DMS53 (cell line): ENCODE results near the gene TGFA.
"Not testable (repeated sequence)": the region's sequence is repeated elsewhere in the genome, so short reads cannot be mapped to it uniquely, and the experiment has no call there.

ENCODE experiments used
- DNase-seq: peaks from one replicate; lab custom pipeline; 2025; lab: John Stamatoyannopoulos, UW

Gene TGFA

DNA sequence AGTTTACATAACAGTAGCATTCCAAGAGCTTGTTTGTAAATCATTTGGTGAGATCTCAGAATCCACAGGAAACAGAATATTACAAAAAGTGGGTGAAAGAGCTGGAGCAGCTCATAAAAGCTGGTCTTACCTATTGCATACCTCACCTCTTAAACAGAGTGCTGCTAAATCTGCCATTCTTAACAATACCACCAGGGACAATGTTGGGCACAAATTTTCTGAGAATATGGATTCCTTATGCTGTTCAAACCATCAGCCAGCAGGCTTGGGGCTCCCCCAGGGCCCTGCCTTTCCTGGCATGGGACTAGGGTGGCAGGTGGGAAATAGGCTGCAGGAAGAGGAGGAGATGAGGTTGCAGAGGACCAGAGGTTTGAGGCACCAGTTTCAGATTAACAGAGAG is 55.6 kb downstream of the TGFA start:
- DNase-seq, result peak; percentile 59

DNA sequence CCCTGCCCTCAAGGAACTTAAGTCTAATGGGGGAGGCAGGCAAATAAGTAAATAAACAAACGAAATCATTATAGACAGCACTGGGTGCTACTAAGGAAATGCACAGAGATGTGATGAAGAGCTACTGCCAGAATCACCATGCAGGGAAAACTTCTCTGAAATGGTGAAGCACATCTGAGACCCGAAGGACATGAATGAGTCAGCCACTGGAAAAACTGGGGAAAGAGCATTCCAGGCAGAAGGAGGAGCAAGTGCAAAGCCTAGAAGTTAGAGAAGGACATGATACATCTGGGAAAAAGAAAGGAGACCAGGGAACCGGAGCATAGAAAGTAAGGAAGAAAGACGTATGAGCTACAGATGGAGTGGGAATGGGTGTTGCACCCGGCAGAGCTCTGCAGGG is 56.8 kb downstream of the TGFA start:
- DNase-seq, result no peak

DNA sequence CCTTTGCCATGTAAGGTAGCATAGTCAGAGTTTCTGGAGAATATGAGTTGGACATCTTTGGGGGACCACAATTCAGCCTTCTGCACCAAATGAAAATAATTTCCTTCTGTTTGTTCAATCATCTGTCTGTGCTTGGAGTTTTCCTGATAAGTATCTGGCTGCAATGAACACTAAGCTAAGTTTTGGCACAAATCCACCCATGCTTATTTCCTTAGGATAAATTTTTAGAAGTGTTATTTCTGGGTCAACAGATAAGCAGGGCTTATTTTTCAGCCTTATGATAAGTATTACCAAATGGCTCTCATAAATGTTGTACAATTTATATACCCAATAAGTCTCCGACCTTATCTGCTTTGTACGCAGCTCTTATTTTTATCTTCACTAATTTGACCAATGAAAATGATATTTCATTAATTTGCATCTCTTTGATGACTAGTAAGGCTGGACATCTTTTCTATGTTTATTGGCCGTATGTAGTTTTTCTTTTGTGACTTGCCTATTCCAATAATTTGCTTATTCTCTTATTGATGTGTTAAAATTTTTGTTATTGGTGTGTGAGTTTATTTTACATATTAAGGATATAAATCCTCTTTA is 59.2 kb downstream of the TGFA start:
- no peak for DNase-seq

DNA sequence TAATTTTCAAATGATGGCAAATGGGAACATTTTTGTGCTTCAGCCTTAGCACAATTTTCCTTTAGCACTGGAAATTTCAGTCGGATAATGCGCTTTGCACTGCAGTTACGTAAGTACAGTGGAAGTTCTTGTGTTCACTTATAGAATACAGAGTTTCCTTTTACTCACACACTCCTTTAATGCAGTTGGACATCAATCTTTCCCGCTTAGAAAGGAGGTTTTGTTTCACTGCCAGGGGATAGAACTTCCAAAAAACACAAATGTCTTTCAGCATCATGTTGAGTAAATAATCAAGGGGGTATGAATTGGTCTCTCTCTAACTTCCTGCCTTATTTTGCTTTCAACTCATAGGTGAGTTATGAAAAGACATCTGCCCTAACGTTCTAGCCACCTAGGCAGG is 63.2 kb downstream of the TGFA start:
- DNase-seq, result no peak

DNA sequence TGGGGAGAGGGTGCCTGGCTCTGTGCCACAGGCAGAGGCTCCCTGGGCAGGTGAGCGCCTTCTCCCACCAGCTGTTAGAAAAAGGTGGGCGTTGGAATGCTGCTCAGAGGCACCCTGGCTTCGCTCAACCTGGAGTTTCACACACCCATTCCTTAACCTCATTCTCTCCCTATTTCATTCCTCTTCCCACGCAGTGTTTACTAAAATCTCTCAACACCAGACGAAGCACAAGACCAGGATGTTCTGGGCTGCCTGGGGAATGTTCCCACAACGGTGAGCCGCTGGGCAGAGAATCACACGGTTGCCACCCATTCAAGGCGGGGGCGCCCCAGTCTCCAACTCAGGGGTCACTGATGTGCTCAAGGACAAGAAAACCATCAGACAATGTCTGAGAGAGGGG is 64.5 kb downstream of the TGFA start:
- no peak for DNase-seq

DNA sequence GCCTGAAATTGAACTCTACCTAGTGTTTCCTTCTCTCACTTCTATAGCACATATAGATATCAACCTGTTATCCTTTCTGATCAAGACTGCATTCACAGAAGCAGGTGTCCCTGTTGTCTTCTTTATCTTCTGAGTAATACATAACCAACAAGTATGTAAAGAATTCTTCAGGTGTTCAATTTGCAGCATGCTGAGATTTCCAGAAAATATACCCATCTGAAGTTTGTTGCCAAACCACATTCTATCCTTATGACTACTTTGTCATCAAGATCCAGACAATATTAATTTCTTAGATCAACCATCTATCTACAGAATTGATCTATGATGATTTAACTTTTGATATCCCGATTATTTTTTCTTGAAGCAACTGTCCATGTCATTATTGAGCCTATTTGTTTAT is 69.5 kb downstream of the TGFA start:
- no peak for DNase-seq

DNA sequence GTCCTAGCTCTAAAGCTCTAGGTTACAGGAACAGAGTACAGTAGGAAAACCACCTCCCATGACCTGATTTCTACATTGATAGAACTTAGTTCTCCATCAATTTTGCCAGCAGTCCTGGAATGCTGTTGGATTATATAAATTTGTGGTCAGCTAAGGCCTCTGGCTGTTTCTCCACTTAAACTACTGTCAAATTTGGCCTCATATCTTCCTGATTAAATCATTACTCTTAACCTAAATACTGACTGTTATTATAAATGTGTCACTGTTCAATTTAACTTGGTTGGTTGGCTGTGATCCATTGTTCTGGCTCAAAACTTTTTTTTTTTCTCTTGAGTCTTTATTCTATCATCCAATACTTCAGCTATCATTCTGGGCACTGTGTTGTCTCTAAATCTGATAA is 71.2 kb downstream of the TGFA start:
- no peak for DNase-seq

DNA sequence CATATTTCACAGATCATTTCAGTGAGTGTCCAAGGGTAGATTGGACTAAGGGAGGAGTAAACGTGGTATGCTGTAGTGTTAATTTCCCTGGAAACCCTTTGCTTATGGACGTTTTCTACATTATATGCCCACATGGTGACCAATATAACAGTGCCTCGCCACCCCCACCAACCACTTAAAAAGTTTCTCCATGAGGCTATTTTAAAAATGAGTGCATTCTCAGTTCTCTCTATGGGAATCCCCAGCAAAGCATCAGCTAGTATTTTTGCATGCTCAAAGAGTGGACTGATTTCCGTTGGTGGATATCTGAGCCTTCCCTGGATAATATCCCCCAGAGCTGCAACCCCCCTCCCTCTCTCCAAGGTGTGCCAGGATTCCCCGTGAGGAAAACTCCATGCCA is 73.2 kb downstream of the TGFA start:
- DNase-seq, result no peak

DNA sequence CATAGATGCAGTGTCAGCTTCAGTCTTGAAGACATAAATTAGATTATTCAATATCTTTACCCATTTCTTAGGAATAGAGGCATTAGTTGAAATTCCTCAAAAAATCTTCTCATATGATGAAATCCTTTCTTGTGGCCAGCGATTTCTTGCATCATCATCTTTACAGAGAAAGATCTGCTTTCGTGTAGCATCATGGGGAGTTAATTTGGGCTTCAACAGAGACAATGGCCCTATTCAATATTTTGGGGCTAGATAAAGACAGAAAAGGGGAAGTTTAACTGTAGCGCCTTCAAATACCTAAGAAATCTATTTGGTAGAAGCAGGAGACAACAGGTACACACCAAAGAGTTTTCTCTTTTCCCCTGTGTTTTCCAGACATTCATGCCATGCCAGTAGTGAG is 73.8 kb downstream of the TGFA start:
- DNase-seq, result no peak

DNA sequence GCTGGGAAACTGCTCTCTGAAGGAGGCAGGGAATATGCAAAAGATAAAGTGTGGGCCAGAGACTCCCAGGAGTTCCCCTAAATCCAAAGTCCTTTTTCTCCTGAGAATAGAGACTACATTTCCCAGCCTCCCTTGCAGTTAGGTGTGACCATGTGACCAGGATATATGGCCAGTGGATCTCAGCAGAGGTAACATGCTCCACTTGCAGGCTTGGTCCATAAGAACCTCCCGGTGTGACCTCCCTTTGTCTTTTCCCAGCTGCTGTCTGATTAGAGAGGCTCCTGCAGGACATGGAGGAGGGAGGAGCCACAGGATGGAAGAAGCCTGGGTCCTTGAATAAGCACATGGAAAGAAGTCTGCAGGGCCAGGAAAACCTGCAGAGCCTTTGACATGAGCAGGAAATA is 76.2 kb downstream of the TGFA start:
- peak; percentile 68 for DNase-seq

DNA sequence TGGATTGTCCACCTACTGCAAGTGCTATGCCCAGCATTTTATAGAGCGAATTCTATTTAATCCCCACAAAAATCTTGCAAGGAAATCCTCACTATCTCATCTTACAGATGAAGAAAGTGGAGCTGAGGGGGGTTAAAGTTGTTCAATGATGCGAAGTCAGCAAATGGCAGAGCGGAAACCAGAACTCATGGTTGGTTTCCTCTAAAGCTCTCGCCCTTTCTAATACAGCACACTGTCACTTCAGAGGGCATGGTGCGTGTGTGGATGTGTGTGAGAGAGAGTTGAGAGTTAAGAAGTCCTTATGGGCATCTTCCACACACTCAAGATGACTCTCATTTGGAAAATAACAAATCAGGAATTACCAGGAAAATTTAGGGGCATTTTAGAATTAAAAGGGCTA is 78.4 kb downstream of the TGFA start:
- DNase-seq, result no peak

DNA sequence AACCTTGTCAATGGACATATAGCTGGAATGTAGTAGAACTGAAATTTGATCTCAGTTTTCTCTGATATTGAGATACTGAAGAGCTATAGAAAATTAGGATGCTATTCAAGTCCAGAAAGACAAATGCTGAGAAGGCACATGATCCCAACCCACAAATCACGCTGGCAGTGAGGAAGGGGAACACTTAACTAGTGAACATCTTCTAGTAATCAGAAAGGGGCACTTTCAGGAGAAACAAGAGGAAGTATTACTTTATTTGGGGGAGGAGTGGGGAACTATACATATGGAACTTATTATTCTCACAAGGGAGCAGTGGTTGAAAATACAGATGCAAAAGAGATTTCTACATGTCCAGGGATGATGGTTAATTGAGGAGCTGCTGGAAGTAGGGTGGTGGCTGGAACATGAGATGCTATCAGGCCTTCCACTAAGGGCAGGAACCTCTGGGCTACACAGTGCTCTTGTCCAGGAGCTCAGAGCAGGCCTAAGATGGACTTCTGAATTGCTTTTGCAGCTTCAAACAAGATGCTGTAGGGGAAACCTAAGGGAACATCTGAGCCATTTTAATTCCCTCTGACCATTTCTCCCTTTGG is 79.3 kb downstream of the TGFA start:
- DNase-seq, result no peak

DNA sequence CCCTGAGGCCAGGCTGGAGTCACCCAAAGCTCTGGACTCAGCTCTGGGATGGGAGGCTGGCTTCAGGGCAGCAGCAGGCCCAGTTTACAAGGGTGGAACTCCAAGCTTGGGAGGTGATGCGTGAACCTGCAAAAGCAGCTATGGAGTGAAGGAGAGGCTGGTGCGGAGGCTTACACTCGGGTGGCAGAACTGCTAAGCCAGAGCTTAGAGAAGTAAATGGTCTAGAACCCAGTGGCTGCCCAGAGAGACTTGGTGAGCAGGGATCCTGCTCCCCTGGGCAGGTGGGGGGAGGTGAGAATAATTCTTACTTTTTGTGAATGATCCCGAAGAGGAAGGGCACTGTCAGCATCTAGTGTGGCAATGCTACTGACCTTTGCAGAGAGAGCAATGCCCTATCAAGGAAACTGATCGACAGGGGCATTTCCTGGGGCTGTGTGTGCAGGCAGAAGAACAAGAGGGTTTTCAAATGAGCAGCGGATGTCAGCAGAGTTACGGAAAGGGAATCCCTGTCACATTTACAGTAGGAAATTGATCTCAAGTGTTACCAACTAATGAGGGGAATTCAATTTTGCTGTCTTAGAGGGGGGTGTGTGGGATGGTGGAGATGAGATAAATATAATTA is 80.4 kb downstream of the TGFA start:
- DNase-seq, result no peak

DNA sequence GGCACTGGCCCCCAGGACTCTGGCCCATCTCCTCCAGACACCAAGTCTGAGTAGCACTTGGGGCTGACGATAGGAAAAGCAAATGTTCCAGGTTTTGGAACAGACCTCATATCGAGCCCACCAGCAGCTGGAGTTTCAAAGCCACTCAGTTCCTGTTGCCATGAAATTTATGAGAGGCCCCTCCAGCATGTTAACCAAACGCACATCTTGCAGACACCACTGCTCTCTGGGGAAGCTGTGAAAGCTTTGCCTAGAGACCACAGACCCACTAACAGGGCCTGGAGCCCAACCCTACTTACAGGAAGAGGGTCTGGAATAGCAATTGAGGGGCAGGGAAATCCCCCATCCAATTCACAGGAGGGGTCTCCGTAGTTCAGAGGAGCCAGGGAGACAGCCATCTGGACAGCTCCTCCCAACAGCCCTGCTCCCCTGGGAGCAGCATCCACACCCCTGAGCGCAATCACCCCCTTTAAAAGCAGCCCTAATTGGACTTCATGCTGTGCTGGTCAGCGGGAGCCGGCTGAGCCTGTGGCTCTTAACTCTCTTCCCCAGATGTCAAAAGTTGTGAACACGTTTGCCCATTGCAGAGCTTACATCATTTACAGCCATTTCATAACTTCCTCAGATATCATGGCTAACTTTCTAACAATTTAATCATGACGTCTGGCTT is 81.3 kb downstream of the TGFA start:
- DNase-seq, result no peak

DNA sequence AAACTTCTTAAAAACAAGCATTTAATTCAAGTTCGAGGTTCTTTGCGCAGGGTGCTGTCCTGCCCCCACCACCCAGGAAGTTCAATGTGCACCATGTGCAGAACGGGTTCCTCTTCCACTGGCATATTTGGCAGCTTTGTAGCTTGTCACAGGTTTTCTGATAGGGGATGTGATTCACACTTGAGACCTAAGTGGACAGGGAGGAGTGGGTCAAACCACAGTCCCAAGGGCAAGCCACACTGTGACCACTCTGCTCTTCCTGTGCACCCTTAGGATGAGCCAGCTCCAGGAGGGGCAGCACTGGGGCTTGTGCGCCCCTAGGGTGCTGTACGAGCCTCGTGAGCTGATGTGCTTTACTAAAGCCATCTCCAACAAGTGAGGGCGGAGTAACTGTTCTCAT is 82.5 kb downstream of the TGFA start:
- no peak for DNase-seq

DNA sequence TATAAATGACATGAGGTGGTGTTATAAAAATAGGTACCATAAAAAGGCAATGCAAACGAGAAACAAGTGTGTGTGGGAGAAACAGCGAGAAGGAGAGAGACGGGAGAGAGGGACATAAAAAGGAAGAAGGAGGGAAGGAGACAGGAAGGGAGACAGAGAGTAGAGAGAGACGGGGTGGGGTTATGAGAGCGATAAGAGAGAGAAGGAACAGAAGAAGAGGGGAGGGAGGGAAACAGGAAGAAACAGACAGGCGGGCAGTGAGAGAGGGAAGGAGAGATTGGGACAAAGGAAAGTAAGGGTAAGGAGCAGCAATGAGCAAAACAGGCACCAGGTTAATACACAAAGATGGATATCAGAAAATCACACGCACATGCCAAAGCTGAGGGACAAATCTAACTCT is 83.7 kb downstream of the TGFA start:
- no peak for DNase-seq

DNA sequence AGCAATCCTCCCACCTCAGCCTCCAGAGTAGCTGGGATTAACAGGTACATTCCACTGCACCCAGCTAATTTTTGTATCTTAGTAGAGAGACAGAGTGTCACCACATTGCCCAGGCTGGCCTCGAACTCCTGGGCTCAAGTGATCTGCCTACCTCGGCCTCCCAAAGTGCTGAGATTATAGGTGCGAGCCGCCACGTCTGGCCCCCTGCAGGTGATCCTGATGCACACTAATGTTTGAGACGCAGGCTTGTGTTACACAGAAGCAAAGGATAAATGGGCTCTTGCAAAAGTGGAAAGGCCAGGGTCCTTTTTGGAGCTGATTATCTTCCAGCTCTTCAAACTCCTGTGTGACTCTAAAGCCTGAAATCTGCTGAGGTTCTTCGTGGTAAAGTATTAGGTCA is 84.2 kb downstream of the TGFA start:
- DNase-seq, result no peak

DNA sequence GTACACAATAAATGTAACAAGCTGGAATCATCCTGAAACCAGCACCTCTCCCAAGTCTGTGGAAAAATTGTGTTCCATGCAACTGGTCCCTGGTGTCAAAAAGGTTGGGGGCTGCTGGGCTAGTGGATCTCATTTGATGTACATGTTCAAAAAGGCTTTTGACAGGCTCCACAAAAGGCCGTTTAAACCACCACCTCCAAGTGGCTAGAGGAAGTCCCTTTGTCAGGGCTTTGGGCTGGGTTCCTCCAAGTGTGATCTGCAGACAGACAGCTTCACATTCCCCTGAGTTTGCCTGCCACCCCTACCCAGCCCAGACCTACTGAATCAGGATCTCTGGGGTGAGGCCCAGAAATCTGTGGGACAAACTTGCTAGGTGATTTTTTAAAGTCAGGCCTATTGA is 84.7 kb downstream of the TGFA start:
- DNase-seq, result no peak

DNA sequence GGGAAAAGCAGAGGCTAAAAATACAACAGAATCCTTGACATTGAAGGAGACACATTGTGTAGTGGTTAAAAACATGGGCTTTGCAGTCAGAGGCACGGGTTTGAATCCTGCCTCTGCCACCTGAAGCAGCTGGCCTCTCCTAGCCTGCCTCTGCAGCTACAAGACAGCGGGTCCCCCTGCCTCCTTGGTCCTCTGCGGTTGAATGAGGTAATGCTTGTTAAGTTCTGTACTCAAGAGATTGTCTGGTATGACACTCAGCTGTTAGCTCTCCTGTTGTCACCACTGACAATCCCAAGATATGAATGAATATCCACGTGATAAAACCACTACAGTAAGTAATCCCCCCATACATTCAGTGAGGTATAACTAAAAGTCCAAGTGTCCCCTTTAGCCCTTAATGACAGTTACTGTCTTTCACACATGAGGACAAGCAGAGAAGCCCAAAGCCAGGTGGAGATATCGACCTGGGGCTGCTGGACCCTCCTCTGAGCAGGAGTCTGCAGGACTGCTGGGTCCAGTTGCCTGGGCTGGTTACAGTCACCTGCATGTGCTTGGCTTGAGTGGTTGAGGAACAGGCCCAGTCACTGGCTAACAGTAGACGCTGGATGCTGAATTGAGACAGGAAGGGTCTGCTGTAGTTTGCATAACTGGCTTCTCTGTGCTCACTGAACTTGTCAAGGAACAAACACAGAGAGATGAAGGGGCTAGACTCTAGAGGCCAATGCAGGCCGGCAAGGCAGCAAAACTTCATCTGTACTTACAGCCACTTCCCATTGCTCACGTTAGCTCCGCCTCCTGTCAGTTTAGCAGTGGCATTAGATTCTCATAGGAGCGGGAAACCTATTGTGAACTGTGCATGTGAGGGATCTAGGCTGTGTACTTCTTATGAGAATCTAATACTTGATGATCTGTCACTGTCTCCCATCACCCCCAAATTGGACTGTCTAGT is 85.5 kb downstream of the TGFA start:
- DNase-seq, result no peak

DNA sequence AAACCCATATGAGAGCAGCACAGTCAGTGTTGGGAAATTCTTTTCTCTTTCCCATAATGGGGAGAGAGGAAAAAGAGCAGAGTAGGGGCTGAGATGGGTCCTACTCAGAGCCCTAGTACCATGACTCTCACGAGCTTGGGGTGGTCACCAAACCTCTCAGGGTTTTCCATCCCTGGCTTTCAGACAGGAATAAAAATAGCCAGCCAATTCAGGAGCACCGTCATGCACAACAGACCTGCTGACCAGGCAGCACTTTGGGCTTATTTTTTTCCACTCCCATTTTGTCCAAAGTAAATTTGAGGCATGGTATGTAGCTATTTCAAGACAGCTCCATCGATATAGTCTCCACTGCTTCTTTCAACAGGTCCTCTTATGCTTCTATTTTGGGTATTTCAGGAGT is 86.4 kb downstream of the TGFA start:
- no peak for DNase-seq

DNA sequence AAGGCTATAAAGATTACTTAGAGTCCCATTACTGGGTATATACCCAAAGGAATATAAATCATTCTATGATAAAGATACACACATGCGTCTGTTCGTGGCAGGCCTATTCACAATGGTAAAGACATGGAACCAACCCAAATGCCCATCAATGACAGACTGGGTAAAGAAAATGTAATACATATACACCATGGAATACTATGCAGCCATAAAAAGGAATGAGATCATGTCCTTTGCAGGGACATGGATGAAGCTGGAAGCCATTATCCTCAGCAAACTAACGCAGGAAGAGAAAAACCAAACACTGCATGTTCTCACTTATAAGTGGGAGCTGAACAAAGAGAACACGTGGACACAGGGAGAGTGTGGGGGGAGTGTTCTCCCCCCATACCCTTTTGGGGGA is 87.0 kb downstream of the TGFA start:
- not testable (repeated sequence) for DNase-seq

DNA sequence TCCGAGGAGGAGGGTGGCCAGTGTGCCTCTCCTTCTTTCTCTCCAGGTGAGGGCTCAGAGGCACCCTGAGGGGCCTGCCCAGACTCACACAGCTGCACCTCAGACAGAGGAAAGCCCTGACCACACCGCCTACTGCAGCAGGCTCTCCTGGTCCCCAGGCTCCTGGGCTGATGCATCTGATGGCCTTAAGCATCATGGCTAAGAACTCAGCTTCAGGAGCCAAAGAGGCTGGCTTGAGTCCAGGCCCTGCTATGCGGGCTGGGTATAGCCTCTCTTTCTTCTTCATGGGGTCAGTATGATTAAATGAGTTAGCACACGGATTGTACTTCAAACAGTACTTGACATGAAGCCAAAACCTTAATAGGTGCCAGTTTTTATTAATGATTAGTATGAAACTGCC is 89.6 kb downstream of the TGFA start:
- no peak for DNase-seq
